LoVo (cell line): ENCODE data around the gene GYG1.

Experiments
- DNase-seq: peaks from one replicate; pipeline ENCODE4 v3.0.0-alpha.2; 2016; ENCODE audit warnings: low spot score

GYG1 gene

DNA sequence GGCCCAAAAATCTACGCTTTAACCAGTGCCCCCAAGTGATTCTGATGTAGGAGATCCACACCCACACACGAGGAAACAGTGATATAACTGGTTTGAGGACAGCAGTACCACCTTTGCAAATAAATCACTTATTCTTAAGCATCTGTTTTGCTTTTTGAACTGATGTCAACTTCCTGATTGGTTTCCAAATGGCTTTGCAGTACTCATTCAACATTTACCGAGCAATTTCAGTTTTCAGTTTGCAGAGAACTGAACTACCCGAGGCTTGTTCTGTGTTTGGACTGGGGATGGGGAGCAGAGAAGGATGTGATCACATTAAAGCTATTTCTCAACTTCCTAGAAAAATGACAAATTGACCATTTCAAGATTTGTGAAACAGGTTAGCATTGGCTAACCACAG, 1.1 kb upstream of the GYG1 start:
- DNase-seq: no peak

DNA sequence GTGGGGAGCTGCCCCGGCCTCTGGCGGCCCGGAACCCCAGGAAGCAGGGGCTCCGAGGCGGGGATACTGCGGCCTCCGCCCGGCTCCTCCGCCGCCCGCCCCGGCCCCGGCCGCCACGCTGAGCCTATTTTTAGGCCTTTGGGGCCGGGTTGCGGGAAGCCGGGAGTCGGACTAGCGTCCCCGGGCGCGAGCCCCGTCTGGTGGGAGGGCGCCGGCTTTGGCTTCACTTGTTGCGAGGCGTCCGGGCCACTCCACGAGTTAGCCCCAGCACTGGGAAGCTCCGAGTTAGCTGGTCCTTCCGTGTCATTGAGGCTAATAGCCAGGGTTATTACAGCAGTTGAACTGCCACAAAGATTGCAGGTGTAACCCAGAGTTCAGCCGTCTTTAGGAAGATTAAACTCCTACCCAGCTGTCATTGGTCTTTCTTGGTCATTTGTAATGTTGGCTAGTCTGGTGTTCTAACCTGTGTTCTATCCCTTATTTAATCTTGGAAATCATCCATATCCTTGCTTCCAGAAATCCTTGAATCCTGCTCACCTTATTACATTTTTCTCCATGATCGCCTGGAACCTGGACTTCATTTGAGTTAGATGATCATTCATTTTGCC, 791 bp downstream of the GYG1 start:
- peak; percentile 34 for DNase-seq

DNA sequence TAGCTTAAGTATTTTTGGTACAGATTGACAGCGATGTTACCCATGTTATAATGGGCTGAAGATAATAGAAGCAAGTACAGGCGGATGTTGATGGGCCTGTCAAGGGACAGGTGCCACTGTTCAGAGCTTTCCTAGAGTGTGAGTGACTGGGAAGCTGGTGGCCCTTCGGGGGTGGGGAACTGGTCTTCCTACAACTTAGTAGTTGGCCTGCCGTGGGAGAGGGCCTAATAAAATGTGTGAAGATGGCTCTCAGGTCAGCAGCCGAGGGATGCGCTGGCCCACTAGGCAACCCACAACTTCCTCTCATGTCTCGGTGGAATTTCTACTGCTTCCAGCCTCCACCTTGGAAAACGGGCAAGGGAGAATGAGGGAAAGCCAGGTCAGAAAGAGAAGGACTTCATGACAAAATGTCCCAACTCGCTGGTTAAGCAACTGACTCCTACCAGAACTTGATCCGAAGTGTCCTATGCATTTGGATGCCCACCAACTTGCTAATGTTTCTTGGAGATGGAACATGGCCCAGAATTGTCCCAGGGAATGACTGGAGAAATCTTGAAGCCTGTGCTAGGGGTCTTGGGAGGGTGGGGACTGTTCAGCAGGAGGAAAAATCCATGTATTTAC, 1.4 kb downstream of the GYG1 start:
- no peak for DNase-seq

DNA sequence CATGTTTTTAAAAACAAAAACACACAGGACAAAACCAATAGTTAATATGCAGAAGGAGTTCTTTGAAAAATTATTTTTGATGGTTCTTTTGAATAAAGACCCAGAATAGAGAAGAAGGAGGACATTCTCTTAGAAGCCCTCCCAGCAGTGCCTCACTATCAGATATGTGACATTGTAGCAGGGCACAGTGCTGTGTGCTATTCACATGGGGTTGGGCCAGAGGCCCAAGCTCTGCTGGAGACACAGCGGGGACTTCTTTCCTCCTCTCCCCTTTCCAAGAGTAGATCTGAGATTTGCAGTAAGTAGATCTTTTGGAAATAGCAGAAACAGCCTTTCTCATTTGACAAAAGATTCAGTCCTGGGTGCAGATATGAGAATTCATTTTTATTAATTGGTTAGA, 6.3 kb downstream of the GYG1 start:
- DNase-seq: no peak

DNA sequence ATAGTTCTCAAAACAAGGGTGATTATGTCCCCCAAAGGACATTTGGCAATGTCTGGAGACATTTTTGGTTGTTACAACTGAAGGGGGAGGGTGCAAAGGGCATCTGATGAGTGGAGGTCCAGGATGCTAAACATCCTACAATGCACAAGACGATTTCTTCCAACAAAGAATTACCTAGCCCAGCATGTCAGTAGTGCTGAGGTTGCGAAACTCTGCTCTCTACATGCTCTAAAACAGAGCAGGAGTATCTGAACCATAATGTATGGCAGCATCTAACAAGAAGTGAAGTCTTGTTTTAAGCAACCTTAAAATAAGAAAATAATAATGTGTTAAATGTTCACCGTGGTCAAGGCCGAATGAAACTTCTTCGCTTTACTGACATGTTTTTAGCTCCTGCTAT, 7.0 kb downstream of the GYG1 start:
- no peak for DNase-seq

DNA sequence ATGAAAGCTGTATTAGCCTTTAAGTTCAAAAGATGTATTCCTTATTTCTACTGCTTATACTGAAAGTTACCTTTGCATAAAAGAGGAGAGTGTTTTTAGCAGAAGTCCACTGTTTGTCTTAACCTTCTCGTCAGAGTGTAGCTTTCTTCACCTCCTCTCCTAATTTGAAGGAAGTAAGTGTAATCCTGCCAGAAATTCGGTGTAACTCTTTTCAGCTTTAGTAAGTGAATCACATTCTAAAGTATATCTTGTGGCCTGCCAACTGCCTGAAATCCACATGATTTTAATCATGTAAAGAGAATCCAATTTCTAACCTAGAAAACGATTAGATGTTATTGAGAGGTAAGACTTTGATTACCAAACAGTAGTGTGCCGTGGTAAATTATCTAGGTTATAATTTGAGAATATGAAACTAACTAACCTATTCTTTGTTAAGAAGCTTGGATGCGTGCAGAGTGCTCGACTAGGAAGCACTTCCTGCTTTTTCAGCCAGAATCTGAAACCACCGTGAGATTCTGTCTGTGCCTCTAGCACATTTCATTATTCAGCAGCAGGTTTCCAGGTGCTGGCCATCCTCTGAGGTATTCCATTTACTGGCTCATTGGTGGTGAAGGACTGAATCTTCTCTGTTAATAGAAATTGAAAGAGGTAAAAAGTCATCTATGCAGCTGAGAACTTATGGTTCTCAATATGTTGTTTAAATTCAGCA, 7.5 kb downstream of the GYG1 start:
- DNase-seq: no peak

DNA sequence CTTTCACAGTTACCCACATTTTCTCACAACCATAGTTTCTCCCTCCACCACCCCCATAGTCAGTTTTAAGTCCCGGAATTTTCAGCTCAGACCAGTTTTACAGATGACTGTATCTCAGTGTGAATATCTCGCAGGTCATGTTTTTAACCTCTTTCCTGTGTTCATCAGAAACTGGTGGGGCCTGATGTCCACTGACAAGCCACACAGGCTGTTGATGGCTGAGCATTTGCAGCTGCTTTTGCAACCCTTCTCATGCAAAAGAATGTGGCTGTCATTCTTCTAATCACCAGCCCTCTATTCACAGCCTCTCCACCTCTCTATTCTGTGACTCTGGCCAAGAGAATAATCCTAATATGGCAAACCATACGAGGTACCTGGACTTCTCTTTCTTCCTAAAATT, 8.5 kb downstream of the GYG1 start:
- no peak for DNase-seq

DNA sequence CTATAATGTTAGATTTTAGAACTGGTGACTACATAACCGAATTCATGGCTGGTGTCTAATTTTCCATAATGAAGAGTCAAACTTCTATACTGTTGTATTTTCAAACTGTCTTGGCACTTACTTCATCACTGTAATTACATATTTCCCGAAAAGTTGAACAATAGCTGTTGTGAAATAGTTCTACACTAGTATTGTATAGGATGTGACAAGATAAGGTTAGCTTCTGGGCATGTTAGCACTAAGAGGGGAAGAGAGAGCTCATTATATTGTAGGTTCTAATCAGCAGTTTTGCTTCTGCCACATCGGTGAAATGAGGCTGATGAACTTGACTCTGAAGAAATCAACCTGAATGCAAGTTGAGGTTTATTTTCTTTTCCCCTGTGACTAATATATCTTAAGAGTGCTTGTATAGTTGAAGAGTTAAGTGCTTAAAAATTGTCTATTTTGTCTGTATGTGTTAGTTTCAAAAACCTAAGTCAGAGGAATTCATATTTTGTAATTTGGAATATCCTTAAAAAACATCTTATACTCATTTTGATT, 8.9 kb downstream of the GYG1 start:
- no peak for DNase-seq

DNA sequence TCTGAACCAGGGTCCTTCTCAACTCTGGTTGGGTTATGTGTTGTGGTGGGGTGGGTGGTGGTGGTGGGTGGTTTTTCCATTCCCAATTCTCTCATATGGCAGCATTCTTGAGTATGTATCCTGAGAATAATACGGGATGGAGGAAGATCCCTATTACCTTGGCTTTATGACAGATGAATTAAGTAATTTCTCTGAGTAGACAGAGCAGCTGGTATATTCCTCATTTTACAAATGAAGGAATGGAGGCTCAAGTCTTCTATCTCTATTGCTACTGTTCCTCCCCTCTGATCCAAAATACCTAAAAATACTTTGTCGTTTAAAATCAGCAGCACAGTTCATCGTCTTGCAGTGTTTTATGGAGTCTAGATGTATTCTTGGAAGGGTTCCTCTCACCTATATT, 10.4 kb downstream of the GYG1 start:
- DNase-seq: no peak

DNA sequence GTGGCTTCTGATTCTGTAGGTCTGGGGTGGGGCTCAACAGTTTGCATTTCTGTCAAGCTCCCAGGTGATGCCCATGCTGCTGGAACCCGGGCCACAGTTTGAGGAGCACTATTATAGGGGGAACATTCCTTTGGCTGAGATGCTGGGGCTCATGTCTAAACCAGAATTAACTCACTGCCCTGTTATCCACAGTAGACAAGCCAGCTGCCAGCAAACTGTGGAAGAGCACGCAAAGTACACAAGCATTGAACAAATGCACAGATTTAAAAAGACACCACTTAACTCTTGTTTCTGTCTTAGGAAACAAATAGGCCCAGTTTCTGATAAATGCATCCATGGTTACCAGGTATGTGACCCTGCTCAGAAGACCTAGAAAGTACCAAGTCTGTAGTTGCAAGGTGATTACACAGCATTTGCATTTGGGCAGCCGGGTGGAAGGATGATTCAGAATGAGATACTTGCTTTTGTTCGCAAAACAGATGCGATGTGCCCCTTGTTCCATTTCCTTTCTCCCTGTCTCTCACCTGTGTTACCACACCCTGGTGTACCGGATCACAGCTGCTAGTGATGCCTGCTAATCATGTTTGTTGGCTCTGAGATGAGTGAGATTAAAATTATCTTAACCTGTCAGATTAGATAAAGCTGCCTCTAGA, 12.4 kb downstream of the GYG1 start:
- no peak for DNase-seq

DNA sequence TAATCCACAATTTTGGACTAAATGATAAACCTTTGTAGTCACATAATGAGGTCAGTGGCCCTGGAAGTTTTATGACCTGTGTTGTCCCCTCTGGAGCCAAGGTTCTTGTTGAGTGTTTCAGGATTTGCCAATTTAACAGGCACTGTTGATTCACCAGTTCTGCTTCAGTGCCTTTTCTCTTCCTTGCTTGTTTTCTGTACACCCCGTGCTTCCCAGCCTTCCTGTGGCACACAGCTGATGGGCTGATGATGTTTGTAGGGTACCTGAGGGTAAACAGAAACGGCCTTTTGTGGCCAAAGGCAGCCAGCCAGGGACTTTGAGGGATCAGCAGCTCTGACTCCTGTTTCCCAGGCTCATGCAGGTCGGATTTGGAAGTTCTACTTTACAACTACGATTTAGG, 13.3 kb downstream of the GYG1 start:
- DNase-seq: no peak

DNA sequence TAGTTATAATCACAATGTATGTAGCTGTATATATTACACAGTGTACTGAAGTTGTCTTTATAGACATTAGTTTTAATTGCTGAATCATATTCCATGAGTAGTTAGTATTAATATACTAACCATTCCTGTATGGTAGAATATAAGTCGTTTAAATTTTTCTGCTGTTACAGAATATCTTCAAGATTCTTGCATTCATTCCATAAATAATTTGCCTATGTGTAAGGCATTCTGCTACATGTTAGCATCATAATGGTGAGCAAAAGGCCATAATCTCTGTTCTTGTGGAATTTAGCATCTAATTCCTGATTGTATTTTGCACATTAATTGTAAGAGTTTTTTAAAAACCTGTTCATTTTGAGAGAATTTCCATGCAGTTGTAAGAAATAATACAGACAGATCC, 14.1 kb downstream of the GYG1 start:
- no peak for DNase-seq

DNA sequence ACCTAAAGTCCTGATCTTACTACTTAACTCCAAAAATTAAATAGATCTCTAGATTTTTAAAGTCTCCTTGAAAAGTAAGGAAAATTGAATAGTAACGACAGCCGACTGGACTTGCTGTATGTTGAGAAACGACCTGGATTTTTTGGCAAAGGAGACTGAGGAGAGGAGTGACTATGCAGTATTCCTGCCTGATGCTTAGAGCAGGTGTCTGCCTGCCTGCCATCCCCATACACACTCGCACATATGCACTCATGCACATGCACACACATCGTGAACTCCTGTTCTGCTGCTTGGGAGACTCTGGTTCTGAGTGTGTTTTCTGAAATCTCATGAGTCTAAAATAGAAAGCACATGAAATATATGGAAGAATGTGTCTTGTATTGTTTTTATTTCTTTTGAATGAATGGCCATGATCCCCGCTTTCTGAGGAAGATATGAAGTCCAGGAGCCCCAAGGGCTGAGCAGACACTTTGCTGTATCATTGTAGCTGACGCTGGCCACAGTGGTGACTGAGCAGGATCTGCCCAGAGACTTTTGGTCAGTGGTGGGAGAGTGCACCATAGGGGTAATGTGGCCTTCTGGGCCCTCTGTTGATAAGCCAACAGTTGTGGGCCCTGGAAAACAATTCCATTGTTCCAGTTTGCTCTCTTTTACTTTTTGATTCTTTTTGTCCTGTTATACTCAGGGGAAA, 16.4 kb downstream of the GYG1 start:
- no peak for DNase-seq

DNA sequence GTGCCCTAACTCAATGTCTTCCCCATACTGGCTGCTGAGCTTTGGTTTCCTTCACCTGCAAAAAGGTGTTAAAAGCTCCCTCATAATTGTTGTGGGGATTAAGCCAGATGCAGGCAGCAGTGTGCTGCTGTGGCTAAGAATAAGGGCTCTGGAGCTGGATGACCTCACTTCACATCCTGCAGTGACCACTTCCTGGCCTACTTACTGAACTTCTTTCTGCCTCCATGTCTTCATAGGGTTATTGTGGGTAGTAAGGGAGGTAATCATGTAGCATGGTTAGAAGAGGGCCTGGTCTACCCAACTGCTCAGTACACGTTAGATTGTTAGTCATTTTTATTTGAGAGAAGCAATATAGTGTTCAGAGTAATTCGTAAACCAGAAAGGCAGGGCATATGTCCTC, 18.4 kb downstream of the GYG1 start:
- DNase-seq: no peak

DNA sequence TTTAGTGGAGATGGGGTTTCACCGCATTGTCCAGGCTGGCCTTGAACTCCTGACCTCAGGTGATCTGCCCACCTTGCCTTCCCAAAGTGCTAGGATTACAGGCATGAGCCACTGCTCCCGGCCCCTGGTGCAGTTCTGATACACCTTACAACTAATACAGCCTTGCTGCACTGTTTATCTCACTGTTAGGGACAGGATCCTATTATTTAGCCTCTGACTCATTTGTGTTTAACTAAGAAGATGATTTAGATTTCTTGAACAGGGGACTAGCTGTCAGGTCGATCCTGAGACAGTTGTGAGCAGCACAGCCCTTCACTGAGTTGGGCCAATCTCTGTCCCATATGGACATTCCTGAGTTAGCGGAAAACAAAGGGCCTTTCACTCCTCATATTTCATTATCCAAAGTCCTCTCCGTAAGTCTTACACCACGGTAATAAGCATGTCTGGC, 19.2 kb downstream of the GYG1 start:
- DNase-seq: no peak

DNA sequence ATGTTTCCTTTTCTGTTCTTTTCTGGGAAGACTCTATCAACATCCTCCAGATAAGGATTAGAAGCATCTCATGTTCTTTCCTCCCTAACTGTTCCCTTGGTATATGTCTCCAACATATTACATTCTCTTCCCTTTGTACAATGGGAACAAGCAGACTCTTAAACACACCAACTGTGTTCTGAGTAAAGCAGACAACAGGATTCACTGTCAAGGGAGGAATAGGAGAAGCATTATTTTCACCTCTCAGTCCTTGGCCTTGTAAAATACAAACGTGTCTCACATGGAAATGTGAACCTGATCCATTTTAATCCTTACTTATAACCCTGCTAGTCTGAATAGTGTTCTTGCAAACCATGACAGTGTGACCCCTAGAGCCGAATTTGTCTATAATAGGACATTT, 19.6 kb downstream of the GYG1 start:
- no peak for DNase-seq

DNA sequence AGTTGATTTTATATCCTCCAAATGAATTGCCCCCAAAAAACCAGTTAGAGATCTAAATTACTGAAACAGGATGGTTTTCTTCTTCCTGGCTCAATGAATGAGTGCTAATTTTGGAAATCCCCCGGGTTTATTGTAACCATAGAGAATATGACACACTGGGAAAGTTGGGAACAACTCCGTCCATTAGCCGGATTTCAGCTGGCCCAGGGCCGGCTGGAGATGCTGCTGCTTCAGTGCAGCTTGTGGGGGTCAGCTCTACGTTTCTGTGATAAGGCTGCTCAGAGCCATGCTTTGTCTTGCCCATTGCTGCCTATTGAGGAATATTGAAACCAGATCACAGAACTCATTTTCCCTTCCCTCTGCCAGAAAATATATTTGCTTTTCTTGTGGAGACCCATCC, 20.3 kb downstream of the GYG1 start:
- no peak for DNase-seq

DNA sequence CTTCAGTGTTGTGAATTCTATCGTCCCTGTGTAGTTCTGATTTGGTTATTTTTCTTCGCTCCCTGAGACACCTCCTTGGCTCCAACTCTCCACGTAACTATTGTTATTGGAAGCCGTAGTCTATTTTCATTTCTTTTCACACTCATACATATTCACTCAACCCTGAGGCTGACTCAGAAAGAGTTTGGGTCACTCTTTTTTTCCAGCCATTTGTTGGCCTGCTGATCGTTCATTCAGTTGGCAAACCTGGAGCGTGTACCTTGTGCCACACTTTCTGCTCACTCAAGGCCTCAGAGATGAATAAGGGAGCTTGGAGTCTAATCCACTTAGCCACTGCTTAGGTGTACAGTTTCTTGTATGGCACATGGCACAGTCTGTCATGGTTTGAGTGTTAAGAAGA, 22.4 kb downstream of the GYG1 start:
- DNase-seq: no peak

DNA sequence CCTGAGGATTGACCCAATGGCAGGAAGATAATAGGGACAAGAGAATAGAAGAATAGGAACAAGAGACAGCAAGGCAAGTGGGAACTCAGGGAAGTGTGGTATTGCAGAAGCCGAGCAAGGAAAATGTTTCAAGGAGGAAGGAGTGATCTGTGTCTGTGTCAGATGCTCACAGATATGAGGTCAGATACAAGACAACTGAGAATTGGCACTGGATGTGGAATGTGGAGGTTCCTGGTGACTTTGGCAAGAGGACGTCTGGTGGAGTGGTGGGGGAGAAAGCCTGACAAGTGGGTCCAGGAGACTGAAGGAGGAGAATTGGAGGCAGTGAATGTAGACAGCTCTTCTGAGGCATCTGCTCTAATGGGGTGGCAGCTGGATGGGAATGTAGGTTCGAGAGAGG, 24.1 kb downstream of the GYG1 start:
- no peak for DNase-seq

DNA sequence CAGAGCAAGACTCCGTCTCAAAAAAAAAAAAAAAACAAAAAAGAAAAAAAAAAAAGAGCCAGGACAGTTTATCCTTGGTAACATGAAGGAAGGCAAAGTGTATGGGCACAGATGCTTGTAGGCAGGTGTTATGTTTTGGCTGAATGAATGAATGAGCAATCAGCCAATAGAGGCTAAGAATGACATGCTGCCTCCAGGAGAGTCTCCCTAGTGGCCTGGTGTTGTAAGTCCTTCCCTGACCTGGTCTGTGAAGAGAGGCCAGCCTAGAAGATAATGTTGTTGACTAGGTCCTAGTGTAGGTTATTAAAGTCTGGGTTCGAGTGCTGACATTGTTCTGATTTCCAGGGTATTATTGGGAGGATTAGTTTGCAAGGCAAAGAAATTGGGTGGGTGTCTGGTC, 24.9 kb downstream of the GYG1 start:
- no peak for DNase-seq

DNA sequence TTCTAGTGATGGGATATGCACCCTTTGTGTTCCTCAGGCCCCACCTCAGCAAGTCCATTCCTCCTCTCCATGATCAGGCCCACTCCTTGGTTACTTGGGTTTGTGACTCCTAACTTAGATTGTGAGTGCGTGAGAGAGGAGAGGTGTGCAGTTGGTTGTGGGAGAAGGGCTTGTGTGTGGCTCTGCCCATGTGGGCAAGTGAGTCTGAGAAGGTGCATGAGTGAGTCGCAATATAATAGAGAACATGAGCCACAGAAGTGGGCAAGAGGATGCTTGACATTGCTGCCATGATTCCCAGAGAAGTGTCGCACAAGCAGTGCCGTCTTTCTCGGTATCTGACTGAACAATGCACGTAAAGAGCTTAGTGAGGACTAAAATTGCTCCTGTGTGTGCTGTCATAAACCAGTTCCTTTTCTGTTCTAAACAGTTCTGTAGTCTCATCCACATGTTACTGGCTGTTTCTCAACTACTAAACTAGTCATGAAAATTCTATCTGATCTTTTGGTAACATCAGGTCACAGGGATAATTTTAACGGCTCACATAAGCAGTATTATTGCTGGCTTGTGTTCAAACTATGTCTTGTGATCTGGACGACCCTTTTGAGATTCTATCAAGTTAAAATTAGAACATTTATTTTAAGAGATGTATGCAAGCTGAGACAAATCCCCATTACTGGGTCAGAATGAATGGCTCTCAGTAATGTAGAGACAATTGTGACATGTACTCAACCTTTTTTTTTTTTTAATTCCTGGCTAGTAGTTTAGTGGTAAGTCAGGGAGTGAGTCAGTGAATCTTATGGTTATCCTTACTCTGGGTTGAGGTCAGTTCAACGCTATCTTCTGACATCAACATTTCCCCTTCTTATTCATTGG, 25.6 kb downstream of the GYG1 start:
- no peak for DNase-seq
